Fibroblast of the aortic adventitia (primary cell): ENCODE data around the gene LRP1B. TPM values are rescaled to one million over a fixed set of nuclear protein-coding genes. Genes with fewer than 3 reads are reported as not detected.

Experiments used
- DNase-seq: peaks from one replicate; pipeline ENCODE4 v3.0.0-alpha.2; 2010; ENCODE audit warnings: low read depth
- H3K4me3 ChIP-seq: 2 replicates; pipeline ENCODE4 v1.5.1; 2011; ENCODE audit warnings: low read depth, mild to moderate bottlenecking, control low read depth, low read length, moderate library complexity
- CTCF ChIP-seq: IDR thresholded peaks from 2 replicates; pipeline ENCODE4 v1.5.1; 2011; ENCODE audit warnings: mild to moderate bottlenecking, low read length, control low read depth, inconsistent platforms; ENCODE audit not compliant: insufficient read depth
- total RNA-seq: library from RNA; depleted of rRNA; stranded (reverse); fragments of >200 nt; gene quantifications from 2 replicates; pipeline ENCODE4 v1.2.3, GENCODE V29; 2012; ENCODE audit warnings: low replicate concordance

The LRP1B gene
- total RNA-seq, 1 donor, result 0.36 TPM

- TF ChIP-seq CTCF, result no peak
- no peak for DNase-seq
- H3K4me3 ChIP-seq, result no peak overlapping the region
These were observed 252.8 kb downstream of the LRP1B start for GRCh38 chr2:141878016-141878415.

- no peak for TF ChIP-seq CTCF
- H3K4me3 ChIP-seq, result no peak overlapping the region
- no peak for DNase-seq
These were observed 258.7 kb downstream of the LRP1B start for GRCh38 chr2:141871913-141872634.

GRCh38 chr2:141869572-141869971 lies 261.2 kb downstream of the LRP1B start:
- TF ChIP-seq CTCF, result no peak
- DNase-seq, result no peak
- H3K4me3 ChIP-seq, result no peak overlapping the region

GRCh38 chr2:141863964-141864363 lies 266.9 kb downstream of the LRP1B start:
- DNase-seq, result no peak
- TF ChIP-seq CTCF, result no peak

GRCh38 chr2:141856215-141856919 lies 274.4 kb downstream of the LRP1B start:
- TF ChIP-seq CTCF, result no peak
- no peak for DNase-seq
- H3K4me3 ChIP-seq, result no peak overlapping the region

More at GRCh38 chr2:141863964-141864363, 266.9 kb downstream of the LRP1B start:
- no peak overlapping the region for H3K4me3 ChIP-seq

GRCh38 chr2:141848191-141848590 lies 282.6 kb downstream of the LRP1B start:
- no peak for TF ChIP-seq CTCF
- DNase-seq, result no peak
- H3K4me3 ChIP-seq, result no peak overlapping the region

- no peak for DNase-seq
- no peak for TF ChIP-seq CTCF
These were observed 286.6 kb downstream of the LRP1B start for GRCh38 chr2:141844231-141844630.

More at GRCh38 chr2:141844231-141844630, 286.6 kb downstream of the LRP1B start:
- no peak overlapping the region for H3K4me3 ChIP-seq
